Lung (tissue), 12 donors: Measurements from ENCODE around the gene PDRG1. TPM values are rescaled to one million over a fixed set of nuclear protein-coding genes. Genes with fewer than 3 reads are reported as not detected.

ENCODE experiments used
- ATAC-seq: fragments of 200-7000 bp; cut with Tn5 transposase; one replicate; pipeline ENCODE4 v1.9.1; 2020; ENCODE audit warnings: moderate number of reproducible peaks; ENCODE audit not compliant: insufficient read depth, low FRiP score
- DNase-seq, 3 donors: peaks; one replicate each; pipeline ENCODE4 v3.0.0-alpha.2; 2013 to 2017
- H3K27ac ChIP-seq, 2 donors: one replicate each; pipeline ENCODE4 v1.5.1; 2013; ENCODE audit warnings: mild to moderate bottlenecking in 2 of 2, moderate library complexity in 2 of 2, control low read depth in 1 of 2, inconsistent platforms in 1 of 2, low read depth in 1 of 2, low read length in 1 of 2
- H3K27me3 ChIP-seq, 3 donors: one replicate each; pipeline ENCODE4 v1.5.1; 2013; ENCODE audit warnings: low read length in 2 of 3; ENCODE audit not compliant: control insufficient read depth in 3 of 3, insufficient read depth in 3 of 3
- H3K36me3 ChIP-seq, 4 donors: one replicate each; pipeline ENCODE4 v1.5.1; 2013; ENCODE audit warnings: low read length in 4 of 4, mild to moderate bottlenecking in 1 of 4, moderate library complexity in 1 of 4; ENCODE audit not compliant: control insufficient read depth in 4 of 4, insufficient read depth in 4 of 4
- H3K4me1 ChIP-seq, 5 donors: one replicate each; pipeline ENCODE4 v1.5.1; 2013; ENCODE audit warnings: low read length in 5 of 5, mild to moderate bottlenecking in 2 of 5, moderate library complexity in 1 of 5; ENCODE audit not compliant: control insufficient read depth in 5 of 5, insufficient read depth in 5 of 5
- H3K4me3 ChIP-seq: one replicate; pipeline ENCODE4 v1.5.1; 2013; ENCODE audit warnings: mild to moderate bottlenecking, control low read depth, moderate library complexity
- H3K9ac ChIP-seq, 2 donors: one replicate each; pipeline ENCODE4 v1.5.1; 2013; ENCODE audit warnings: low read length in 2 of 2, control low read depth in 1 of 2; ENCODE audit not compliant: insufficient read depth in 1 of 2
- H3K9me3 ChIP-seq, 4 donors: one replicate each; pipeline ENCODE4 v1.5.1; 2013; ENCODE audit warnings: low read length in 3 of 4, mild to moderate bottlenecking in 1 of 4, moderate library complexity in 1 of 4; ENCODE audit not compliant: control insufficient read depth in 4 of 4, insufficient read depth in 3 of 4
- WGBS, 2 donors: extraction: QIAGEN DNeasy Blood & Tissue Kit; methylation state at CpG; one replicate each; pipeline ENCODE4 v1.1.7; 2013; 5-methylcytosine and 5-hydroxymethylcytosine counted together
- polyA plus RNA-seq, 2 donors: library from polyadenylated mRNA; stranded (reverse); fragments of 200-250 nt; gene quantifications; one replicate each; pipeline ENCODE4 v1.2.1, GENCODE V29; 2013
- total RNA-seq, 2 donors: library from RNA; depleted of rRNA in 1 of 2; stranded (reverse); fragments of >200 nt in 1 of 2; gene quantifications; one replicate each; pipeline ENCODE4 v1.2.1, GENCODE V29; 2014 to 2021
- TF ChIP-seq, protein P1 (sequence below): IDR thresholded peaks from 2 replicates; pipeline ENCODE4 v1.5.1; 2012; ENCODE audit warnings: mild to moderate bottlenecking; ENCODE audit errors: control extremely low read depth, extremely low read depth
- donor health status: control.
- donor health status: control.
- donor health status: Bipolar disorder and iron deficiency.
- donor health status: healthy.
- donor health status: DM: yes; HTN: yes; CAD: no.

Gene PDRG1
- total and polyA plus RNA-seq, 4 donors, result 6.3 to 13.0 (median 11.5) TPM

DNA sequence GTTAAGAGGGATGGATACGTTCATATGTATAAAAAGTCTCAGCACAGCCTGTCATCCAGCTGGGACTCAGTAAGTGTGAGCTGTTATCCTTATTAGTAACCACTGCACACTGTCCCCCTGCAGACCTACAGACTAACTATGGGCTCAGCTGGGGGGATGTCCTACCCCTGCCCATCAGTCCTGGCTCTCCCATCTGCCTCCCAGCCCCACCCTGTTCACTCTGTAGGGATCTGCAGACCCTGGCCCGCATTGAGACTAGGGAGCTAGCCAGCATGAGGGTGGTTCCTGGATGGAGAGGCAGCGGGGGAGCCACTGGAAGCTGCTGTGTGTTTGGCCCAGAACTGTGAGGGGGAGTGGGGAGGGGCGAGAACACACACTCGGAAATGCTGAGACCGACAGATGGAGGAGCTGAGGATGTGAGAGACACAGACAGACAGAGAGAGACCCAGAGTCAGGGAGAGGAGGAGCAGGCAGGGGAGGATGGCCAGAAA is 33.2 kb upstream of the PDRG1 start:
- Histone ChIP-seq H3K9ac (no peak overlapping the region), H3K9me3 (no peaks in the 10 kb centered on the region), H3K27me3 (no peaks in the 10 kb centered on the region), H3K36me3 (no peaks in the 10 kb centered on the region), H3K4me1 (no peaks in the 10 kb centered on the region), H3K27ac (no peak overlapping the region), H3K4me3 (no peak overlapping the region)
- TF ChIP-seq, protein P1, sequence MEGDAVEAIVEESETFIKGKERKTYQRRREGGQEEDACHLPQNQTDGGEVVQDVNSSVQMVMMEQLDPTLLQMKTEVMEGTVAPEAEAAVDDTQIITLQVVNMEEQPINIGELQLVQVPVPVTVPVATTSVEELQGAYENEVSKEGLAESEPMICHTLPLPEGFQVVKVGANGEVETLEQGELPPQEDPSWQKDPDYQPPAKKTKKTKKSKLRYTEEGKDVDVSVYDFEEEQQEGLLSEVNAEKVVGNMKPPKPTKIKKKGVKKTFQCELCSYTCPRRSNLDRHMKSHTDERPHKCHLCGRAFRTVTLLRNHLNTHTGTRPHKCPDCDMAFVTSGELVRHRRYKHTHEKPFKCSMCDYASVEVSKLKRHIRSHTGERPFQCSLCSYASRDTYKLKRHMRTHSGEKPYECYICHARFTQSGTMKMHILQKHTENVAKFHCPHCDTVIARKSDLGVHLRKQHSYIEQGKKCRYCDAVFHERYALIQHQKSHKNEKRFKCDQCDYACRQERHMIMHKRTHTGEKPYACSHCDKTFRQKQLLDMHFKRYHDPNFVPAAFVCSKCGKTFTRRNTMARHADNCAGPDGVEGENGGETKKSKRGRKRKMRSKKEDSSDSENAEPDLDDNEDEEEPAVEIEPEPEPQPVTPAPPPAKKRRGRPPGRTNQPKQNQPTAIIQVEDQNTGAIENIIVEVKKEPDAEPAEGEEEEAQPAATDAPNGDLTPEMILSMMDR, result no peak
- DNase-seq, result no peak
- ATAC-seq, result no peak
- WGBS, 2 donors, result 44 to 49% methylated on average over 6 of the region's 6 CpGs

GRCh38 chr20:31981784-31982183 is 29.9 kb upstream of the PDRG1 start:
- Histone ChIP-seq H3K9me3 (no peaks in the 10 kb centered on the region), H3K27me3 (no peaks in the 10 kb centered on the region), H3K4me1 (no peaks in the 10 kb centered on the region), H3K36me3 (no peaks in the 10 kb centered on the region), H3K27ac (no peak overlapping the region), H3K9ac (no peak overlapping the region), H3K4me3 (no peak overlapping the region)
- ATAC-seq (no peak), DNase-seq (no peak)
- TF ChIP-seq, protein P1, result no peak
- 83 to 85% methylated on average over 2 of the region's 2 CpGs for WGBS, 2 donors

- ATAC-seq (no peak), DNase-seq (no peak)
- Histone ChIP-seq H3K27me3 (peaks cover 0 to 3% (median 0%) of the 10 kb centered on the region in 3 donors), H3K36me3 (no peaks in the 10 kb centered on the region), H3K4me3 (no peak overlapping the region), H3K4me1 (no peaks in the 10 kb centered on the region), H3K9me3 (no peaks in the 10 kb centered on the region), H3K9ac (no peak overlapping the region), H3K27ac (no peak overlapping the region)
- TF ChIP-seq, protein P1, result no peak
- 65 to 67% methylated on average over 6 of the region's 6 CpGs for WGBS, 2 donors
These were observed 28.0 kb upstream of the PDRG1 start for GRCh38 chr20:31979713-31980426.
